ENCODE data around the gene KCNIP4.
A peak's percentile ranks its signal among the peaks of the same experiment; 100 is the strongest.
"Not testable (repeated sequence)": the region's sequence is repeated elsewhere in the genome, so short reads cannot be mapped to it uniquely, and the experiment has no call there.

KCNIP4 gene

GRCh38 chr4:21948347-21949072 lies at the start of gene KCNIP4:
Gene KCNIP4 (minus strand): TSS chr4:21948772.
- DNase-seq, result no peak

- DNase-seq, result not testable (repeated sequence)
Observed at GRCh38 chr4:21996618-21997017, 48.0 kb upstream of the KCNIP4 start.

GRCh38 chr4:21992330-21992729 lies 43.8 kb upstream of the KCNIP4 start:
- DNase-seq, result no peak

GRCh38 chr4:21991562-21991961 lies 43.0 kb upstream of the KCNIP4 start:
- DNase-seq, result no peak

- no peak for DNase-seq
Observed at GRCh38 chr4:21991050-21991449, 42.5 kb upstream of the KCNIP4 start.

- DNase-seq, result no peak
Observed at GRCh38 chr4:21989351-21989750, 40.8 kb upstream of the KCNIP4 start.

GRCh38 chr4:21986307-21986706 lies 37.7 kb upstream of the KCNIP4 start:
- no peak for DNase-seq

- no peak for DNase-seq
Observed at GRCh38 chr4:21982087-21982486, 33.5 kb upstream of the KCNIP4 start.

GRCh38 chr4:21979196-21979595 lies 30.6 kb upstream of the KCNIP4 start:
- no peak for DNase-seq

GRCh38 chr4:21976166-21976565 lies 27.6 kb upstream of the KCNIP4 start:
- no peak for DNase-seq

GRCh38 chr4:21973850-21974249 lies 25.3 kb upstream of the KCNIP4 start:
- no peak for DNase-seq

GRCh38 chr4:21964762-21965319 lies 16.3 kb upstream of the KCNIP4 start:
- no peak for DNase-seq

GRCh38 chr4:21962691-21963090 lies 14.1 kb upstream of the KCNIP4 start:
- DNase-seq, result no peak

- DNase-seq, result no peak
Observed at GRCh38 chr4:21960793-21961192, 12.2 kb upstream of the KCNIP4 start.

- DNase-seq, result no peak
Observed at GRCh38 chr4:21954916-21955315, 6.3 kb upstream of the KCNIP4 start.

GRCh38 chr4:21953653-21954052 lies 5.1 kb upstream of the KCNIP4 start:
- DNase-seq, result no peak

- peak; percentile 13 to 44 for DNase-seq
Observed at GRCh38 chr4:21952549-21952948, 4.0 kb upstream of the KCNIP4 start.

GRCh38 chr4:21949073-21949457 lies 493 bp upstream of the KCNIP4 start:
- no peak for DNase-seq

GRCh38 chr4:21947791-21948346 lies 703 bp downstream of the KCNIP4 start:
- DNase-seq, result no peak

GRCh38 chr4:21946858-21947257 lies 1.7 kb downstream of the KCNIP4 start:
- no peak for DNase-seq

GRCh38 chr4:21921526-21922180 lies 26.9 kb downstream of the KCNIP4 start:
- DNase-seq, result no peak

GRCh38 chr4:21915761-21916160 lies 32.8 kb downstream of the KCNIP4 start:
- no peak for DNase-seq

GRCh38 chr4:21901831-21902230 lies 46.7 kb downstream of the KCNIP4 start:
- DNase-seq, result no peak

GRCh38 chr4:21901281-21901680 lies 47.3 kb downstream of the KCNIP4 start:
- no peak for DNase-seq
